Astrocyte of the spinal cord (primary cell): ENCODE measurements around the gene ESAM.
A peak's percentile ranks its signal among the peaks of the same experiment; 100 is the strongest.

Experiments
- DNase-seq: peaks from one replicate; pipeline ENCODE4 v3.0.0; 2011; ENCODE audit warnings: low read depth, low spot score
- H3K4me3 ChIP-seq: 2 replicates; pipeline ENCODE4 v1.5.1; 2011; ENCODE audit warnings: low read depth, mild to moderate bottlenecking, low read length, moderate library complexity
- in situ Hi-C: cut with HindIII; loops from 2 replicates; pipeline ENCODE4 v1.10.0; 2017; ENCODE audit warnings: low sequenced_read_pairs
- TF ChIP-seq, protein P1 (sequence below): IDR thresholded peaks from 2 replicates; pipeline ENCODE4 v1.5.1; 2012; ENCODE audit warnings: low read depth, mild to moderate bottlenecking, low read length, inconsistent platforms

ESAM gene

DNA sequence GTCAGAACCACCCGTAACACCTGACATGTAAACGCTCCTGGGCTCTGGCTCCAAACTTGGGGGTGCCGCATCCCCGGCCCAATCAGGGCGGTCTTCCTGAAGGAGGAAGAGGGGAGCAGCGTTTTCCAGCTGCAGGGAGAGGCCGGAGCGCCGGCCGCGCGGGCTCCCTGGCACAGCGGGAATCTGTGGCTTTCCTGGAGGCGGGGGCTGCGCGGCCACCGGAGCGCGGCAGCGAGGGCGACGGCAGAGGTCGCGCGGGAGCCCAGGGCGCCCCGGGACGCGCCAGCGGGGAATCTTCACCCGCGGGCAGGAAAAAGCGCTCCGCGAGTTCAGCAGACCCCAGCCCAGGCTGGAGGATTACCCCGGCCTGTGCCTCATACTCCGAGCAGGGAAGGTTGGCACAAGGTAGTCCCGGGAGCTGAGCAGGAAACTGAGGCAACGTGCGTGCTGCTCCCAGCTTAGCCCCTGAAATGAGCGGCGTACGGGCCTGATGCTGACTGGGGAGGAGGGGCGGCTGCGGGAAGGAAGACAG, 600 bp upstream of the ESAM start:
- H3K4me3 ChIP-seq: peak overlapping the region; percentile 32
- TF ChIP-seq, protein P1, sequence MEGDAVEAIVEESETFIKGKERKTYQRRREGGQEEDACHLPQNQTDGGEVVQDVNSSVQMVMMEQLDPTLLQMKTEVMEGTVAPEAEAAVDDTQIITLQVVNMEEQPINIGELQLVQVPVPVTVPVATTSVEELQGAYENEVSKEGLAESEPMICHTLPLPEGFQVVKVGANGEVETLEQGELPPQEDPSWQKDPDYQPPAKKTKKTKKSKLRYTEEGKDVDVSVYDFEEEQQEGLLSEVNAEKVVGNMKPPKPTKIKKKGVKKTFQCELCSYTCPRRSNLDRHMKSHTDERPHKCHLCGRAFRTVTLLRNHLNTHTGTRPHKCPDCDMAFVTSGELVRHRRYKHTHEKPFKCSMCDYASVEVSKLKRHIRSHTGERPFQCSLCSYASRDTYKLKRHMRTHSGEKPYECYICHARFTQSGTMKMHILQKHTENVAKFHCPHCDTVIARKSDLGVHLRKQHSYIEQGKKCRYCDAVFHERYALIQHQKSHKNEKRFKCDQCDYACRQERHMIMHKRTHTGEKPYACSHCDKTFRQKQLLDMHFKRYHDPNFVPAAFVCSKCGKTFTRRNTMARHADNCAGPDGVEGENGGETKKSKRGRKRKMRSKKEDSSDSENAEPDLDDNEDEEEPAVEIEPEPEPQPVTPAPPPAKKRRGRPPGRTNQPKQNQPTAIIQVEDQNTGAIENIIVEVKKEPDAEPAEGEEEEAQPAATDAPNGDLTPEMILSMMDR: no peak
- no peak for DNase-seq
- in situ Hi-C loops: no loop called here

DNA sequence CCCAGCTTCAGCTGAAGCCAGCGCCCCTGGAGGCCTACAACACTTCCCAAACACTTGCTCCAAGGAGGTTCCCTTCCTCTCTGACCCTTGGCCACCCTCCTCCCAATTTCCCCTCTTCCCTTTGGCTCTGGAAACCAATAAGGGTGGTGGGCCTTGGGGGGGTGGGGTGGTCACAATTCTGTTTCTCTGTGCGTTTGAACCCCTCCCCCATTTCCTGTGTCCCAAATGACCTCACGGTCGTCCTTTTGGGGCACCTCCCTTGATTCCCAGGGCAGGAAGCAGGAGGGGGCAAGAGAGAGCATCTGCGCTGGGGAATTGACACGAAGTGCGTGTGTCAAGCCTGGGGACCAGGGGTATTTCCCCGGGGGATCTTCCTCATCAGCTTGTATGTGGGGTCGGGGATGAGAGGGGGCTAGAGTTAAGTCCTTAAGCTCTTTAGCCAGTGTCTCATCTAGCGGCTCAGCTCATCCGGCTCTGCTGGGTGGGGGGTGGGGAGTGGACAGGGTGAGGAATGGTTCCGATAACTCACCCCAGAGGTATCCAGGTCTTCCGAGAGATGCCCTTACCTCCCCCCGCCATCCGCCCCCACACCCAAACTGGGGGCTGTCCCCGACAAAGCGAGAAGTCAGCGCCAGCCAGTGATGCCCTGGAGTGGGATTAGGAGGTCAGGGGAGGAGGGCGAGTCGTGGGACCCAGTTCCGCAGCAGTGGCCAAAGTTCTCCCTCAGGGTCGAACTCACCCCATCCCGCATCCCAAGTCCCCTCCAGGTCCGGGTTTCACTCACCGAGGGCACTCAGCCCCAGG, 587 bp downstream of the ESAM start:
- H3K4me3 ChIP-seq: no peak overlapping the region
- in situ Hi-C loops: no loop called here
- TF ChIP-seq, protein P1: no peak
- no peak for DNase-seq

DNA sequence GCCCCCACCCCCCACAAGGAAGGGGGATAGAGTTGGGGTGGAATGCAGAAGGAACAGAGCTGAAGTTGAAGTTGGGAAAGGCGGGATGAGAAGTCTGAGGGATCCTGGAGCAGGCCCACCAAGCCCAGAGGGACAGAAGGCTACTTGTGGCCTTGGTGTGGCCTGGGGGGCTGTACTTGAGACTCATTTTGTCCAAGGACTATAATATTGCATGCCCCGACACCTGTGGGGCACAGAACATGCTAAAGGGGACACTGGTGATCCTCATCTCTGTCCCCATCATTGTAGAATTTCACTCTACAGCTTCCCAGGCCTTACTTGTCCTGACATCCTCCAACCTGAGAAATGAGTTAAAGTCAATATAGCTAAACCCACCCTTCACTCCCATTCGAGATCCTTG, 1.3 kb downstream of the ESAM start:
- no peak overlapping the region for H3K4me3 ChIP-seq
- in situ Hi-C loops: no loop called here
- no peak for DNase-seq
- TF ChIP-seq, protein P1: no peak

DNA sequence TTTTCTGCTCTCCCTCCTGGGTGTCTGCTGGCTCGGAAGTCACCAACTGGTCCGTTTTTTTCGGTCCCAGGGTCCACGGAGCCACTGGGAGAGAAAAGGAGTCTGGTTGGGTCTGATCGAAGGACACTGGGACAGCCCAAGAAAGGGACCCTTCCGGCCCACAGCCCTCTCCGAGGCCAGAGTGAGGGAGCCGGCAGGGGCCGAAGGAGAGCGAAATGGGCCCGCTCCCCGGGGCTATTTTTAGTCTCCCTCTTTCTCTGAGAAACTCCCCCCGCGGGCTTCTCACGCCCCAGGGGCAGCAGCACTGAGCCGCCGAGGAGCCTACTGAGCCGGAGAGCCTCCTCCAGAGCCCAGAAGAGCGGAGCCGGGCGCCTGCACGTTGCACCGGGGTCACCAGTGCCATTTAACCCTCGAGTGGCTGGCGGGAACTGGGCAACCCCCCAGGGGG, 1.9 kb downstream of the ESAM start:
- TF ChIP-seq, protein P1: no peak
- no peak overlapping the region for H3K4me3 ChIP-seq
- in situ Hi-C loops: no loop called here
- no peak for DNase-seq

DNA sequence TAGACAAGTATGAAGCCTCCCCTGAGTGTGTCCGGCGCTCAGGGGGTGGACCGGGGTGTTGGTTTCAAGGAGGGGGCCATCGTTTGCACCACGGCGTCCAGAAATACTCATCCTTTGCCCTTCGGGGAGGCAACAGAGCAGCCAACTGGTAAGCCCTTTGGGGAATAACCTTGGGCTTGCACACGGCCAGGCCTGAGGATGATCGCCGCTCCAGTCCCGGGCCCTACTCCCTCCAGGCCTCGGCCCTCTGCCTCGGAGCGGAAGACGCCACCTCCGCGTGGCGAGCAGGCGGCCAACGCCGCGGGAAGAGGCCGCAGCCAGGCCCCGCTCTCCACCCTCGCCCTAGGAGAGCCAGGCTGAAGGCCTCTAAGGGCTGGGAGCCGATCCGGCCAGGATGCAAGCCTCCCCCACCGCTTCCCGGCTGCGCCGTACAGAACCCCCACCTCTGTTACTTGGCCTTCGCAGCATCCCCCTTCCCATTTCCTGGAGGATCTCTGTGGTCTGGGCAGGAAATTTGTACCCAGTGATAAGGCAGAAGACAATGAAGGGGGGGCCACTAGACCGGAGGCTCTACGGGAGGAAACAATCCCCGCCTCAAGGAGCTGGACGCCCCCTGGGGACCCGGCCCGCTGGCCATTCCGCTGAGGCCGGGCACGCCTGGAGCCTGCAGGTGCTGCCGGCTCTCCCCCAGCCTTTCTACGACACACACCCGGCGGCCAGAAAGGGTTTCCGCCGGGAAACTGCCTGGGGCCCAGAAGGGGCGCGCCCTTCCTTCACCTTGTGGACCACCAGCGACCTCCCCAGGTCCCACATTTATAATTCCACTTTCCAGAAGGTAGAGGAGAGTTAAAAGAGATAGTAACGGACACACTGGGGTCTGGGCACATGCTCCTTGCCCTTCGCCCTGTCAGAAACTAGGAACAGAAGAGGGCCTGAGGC, 2.6 kb downstream of the ESAM start:
- in situ Hi-C loops: no loop called here
- TF ChIP-seq, protein P1: no peak
- DNase-seq: no peak
- no peak overlapping the region for H3K4me3 ChIP-seq
